Trophoblast cell (in vitro differentiated cells and primary cell): ENCODE data around the gene LILRB2.

ENCODE experiments used
- DNase-seq, 2 donors: peaks; one replicate each; pipeline ENCODE4 v3.0.0-alpha.2; 2016
- H2AFZ ChIP-seq: 2 replicates; pipeline ENCODE4 v1.6.1; 2013; ENCODE audit warnings: low read length, moderate library complexity, mild to moderate bottlenecking; ENCODE audit not compliant: insufficient read depth, poor library complexity
- H2AK5ac ChIP-seq: 2 replicates; pipeline ENCODE4 v1.6.1; 2013; ENCODE audit warnings: mild to moderate bottlenecking, low read length
- H2BK120ac ChIP-seq: 2 replicates; pipeline ENCODE4 v1.6.1; 2013; ENCODE audit warnings: low read length, mild to moderate bottlenecking, moderate library complexity; ENCODE audit not compliant: insufficient read depth, poor library complexity
- H2BK12ac ChIP-seq: 2 replicates; pipeline ENCODE4 v1.6.1; 2013; ENCODE audit warnings: mild to moderate bottlenecking, low read length, moderate library complexity
- H2BK5ac ChIP-seq: 2 replicates; pipeline ENCODE4 v1.6.1; 2013; ENCODE audit warnings: low read length, low read depth, moderate library complexity, mild to moderate bottlenecking; ENCODE audit not compliant: poor library complexity
- H3K14ac ChIP-seq: 2 replicates; pipeline ENCODE4 v1.6.1; 2013; ENCODE audit warnings: mild to moderate bottlenecking, low read length
- H3K18ac ChIP-seq: 2 replicates; pipeline ENCODE4 v1.6.1; 2013; ENCODE audit warnings: mild to moderate bottlenecking, low read length
- H3K23ac ChIP-seq: 2 replicates; pipeline ENCODE4 v1.6.1; 2013; ENCODE audit warnings: low read length
- H3K27ac ChIP-seq: 2 replicates; pipeline ENCODE4 v1.5.1; 2013; ENCODE audit warnings: low read depth, mild to moderate bottlenecking, inconsistent platforms, low read length, moderate library complexity
- H3K27me3 ChIP-seq: 2 replicates; pipeline ENCODE4 v1.6.1; 2013; ENCODE audit warnings: inconsistent platforms, mild to moderate bottlenecking, low read length, moderate library complexity; ENCODE audit not compliant: insufficient read depth
- H3K36me3 ChIP-seq, 2 experiments: 1 replicate in 1 of 2; 2 replicates in 1 of 2; pipeline ENCODE4 v1.6.1; 2013; ENCODE audit warnings: low read length in 2 of 2, mild to moderate bottlenecking in 2 of 2, moderate library complexity in 1 of 2; ENCODE audit not compliant: insufficient read depth in 2 of 2, control insufficient read depth in 1 of 2
- H3K4ac ChIP-seq: 2 replicates; pipeline ENCODE4 v1.6.1; 2013; ENCODE audit warnings: low read depth, mild to moderate bottlenecking, low read length, moderate library complexity
- H3K4me1 ChIP-seq, 2 experiments: 1 replicate in 1 of 2; 2 replicates in 1 of 2; pipeline ENCODE4 v1.6.1; 2013; ENCODE audit warnings: low read length in 2 of 2, mild to moderate bottlenecking in 2 of 2, moderate library complexity in 1 of 2; ENCODE audit not compliant: insufficient read depth in 2 of 2, control insufficient read depth in 1 of 2
- H3K4me2 ChIP-seq: 2 replicates; pipeline ENCODE4 v1.6.1; 2013; ENCODE audit warnings: inconsistent platforms, mild to moderate bottlenecking, low read length, moderate library complexity
- H3K4me3 ChIP-seq: 2 replicates; pipeline ENCODE4 v1.5.1; 2013; ENCODE audit warnings: mild to moderate bottlenecking, low read depth, low read length, inconsistent platforms
- H3K79me1 ChIP-seq: one replicate; pipeline ENCODE4 v1.6.1; 2013; ENCODE audit warnings: low read length
- H3K79me2 ChIP-seq: 2 replicates; pipeline ENCODE4 v1.6.1; 2013; ENCODE audit warnings: low read length, mild to moderate bottlenecking; ENCODE audit not compliant: control insufficient read depth, insufficient read depth, poor library complexity
- H3K9ac ChIP-seq: 2 replicates; pipeline ENCODE4 v1.6.1; 2013; ENCODE audit warnings: mild to moderate bottlenecking, low read length
- H3K9me3 ChIP-seq: 2 replicates; pipeline ENCODE4 v1.6.1; 2013; ENCODE audit warnings: low read depth, mild to moderate bottlenecking, control low read depth, inconsistent platforms, low read length; ENCODE audit not compliant: insufficient read depth
- H4K12ac ChIP-seq: 2 replicates; pipeline ENCODE4 v1.6.1; 2013; ENCODE audit warnings: low read depth, mild to moderate bottlenecking, low read length, moderate library complexity
- H4K8ac ChIP-seq: 2 replicates; pipeline ENCODE4 v1.6.1; 2013; ENCODE audit warnings: low read depth, mild to moderate bottlenecking, low read length, moderate library complexity
- H4K91ac ChIP-seq: one replicate; pipeline ENCODE4 v1.6.1; 2013; ENCODE audit warnings: low read depth, mild to moderate bottlenecking, low read length, moderate library complexity
- WGBS: extraction: QIAGEN DNeasy Blood & Tissue Kit; methylation state at CpG from one replicate; pipeline ENCODE4 v1.1.7; 2013; ENCODE audit warnings: missing lambda C conversion rate; ENCODE audit not compliant: insufficient read length, insufficient coverage; ENCODE audit errors: extremely low coverage; 5-methylcytosine and 5-hydroxymethylcytosine counted together

Gene LILRB2

GRCh38 chr19:54316746-54317107 lies 35.8 kb upstream of the LILRB2 start:
- no peak overlapping the region for H3K14ac ChIP-seq
- no peaks in the 10 kb centered on the region for H3K27me3 ChIP-seq
- H3K27ac ChIP-seq = no peak overlapping the region
- H2BK120ac ChIP-seq = no peak overlapping the region
- no peak overlapping the region for H4K12ac ChIP-seq
- no peak overlapping the region for H3K9ac ChIP-seq
- H3K4ac ChIP-seq = no peak overlapping the region
- no CpG with 5 or more reads among the region's 11 CpGs for WGBS
- H3K4me1 ChIP-seq = no peaks in the 10 kb centered on the region
- no peaks in the 10 kb centered on the region for H3K79me1 ChIP-seq
- H3K23ac ChIP-seq = no peak overlapping the region
- no peak overlapping the region for H2BK5ac ChIP-seq
- H3K18ac ChIP-seq = no peak overlapping the region
- H3K4me3 ChIP-seq = no peak overlapping the region
- H4K8ac ChIP-seq = no peak overlapping the region
- no peak overlapping the region for H2BK12ac ChIP-seq
- no peak for DNase-seq
- peaks cover 18% of the 10 kb centered on the region for H3K9me3 ChIP-seq
- H3K79me2 ChIP-seq = no peaks in the 10 kb centered on the region
- no peak overlapping the region for H2AK5ac ChIP-seq
- no peak overlapping the region for H3K4me2 ChIP-seq
- H3K36me3 ChIP-seq = no peaks in the 10 kb centered on the region
- H4K91ac ChIP-seq = no peak overlapping the region
- H2AFZ ChIP-seq = no peak overlapping the region

GRCh38 chr19:54315956-54316355 lies 35.0 kb upstream of the LILRB2 start:
- Histone ChIP-seq H2BK120ac (no peak overlapping the region), H3K27me3 (no peaks in the 10 kb centered on the region), H3K14ac (no peak overlapping the region), H4K12ac (no peak overlapping the region), H3K4ac (no peak overlapping the region), H3K27ac (no peak overlapping the region), H2AK5ac (no peak overlapping the region), H3K4me2 (no peak overlapping the region), H3K36me3 (no peaks in the 10 kb centered on the region), H3K4me3 (no peak overlapping the region), H2BK5ac (no peak overlapping the region), H3K9me3 (peaks cover 18% of the 10 kb centered on the region), H2AFZ (no peak overlapping the region), H3K4me1 (no peaks in the 10 kb centered on the region), H3K23ac (no peak overlapping the region), H3K9ac (no peak overlapping the region), H3K79me2 (no peaks in the 10 kb centered on the region), H2BK12ac (no peak overlapping the region), H4K91ac (no peak overlapping the region), H4K8ac (no peak overlapping the region), H3K18ac (no peak overlapping the region), H3K79me1 (no peaks in the 10 kb centered on the region)
- DNase-seq = no peak
- WGBS = no CpG with 5 or more reads among the region's 10 CpGs

- Histone ChIP-seq H3K79me2 (no peaks in the 10 kb centered on the region), H4K8ac (no peak within 1 kb of the TSS), H3K36me3 (no peaks in the 10 kb centered on the region), H3K27me3 (no peaks in the 10 kb centered on the region), H4K91ac (no peak within 1 kb of the TSS), H2BK12ac (no peak within 1 kb of the TSS), H3K4me2 (no peak within 1 kb of the TSS), H3K4ac (no peak within 1 kb of the TSS), H3K9ac (no peak within 1 kb of the TSS), H3K23ac (no peak within 1 kb of the TSS), H3K14ac (no peak within 1 kb of the TSS), H3K9me3 (peaks cover 17% of the 10 kb centered on the region), H3K4me1 (no peaks in the 10 kb centered on the region), H2BK5ac (no peak within 1 kb of the TSS), H4K12ac (no peak within 1 kb of the TSS), H3K27ac (no peak within 1 kb of the TSS), H2AFZ (no peak within 1 kb of the TSS), H2AK5ac (no peak within 1 kb of the TSS), H2BK120ac (no peak within 1 kb of the TSS), H3K79me1 (no peaks in the 10 kb centered on the region), H3K18ac (no peak within 1 kb of the TSS), H3K4me3 (no peak within 1 kb of the TSS)
- WGBS = no CpG with 5 or more reads among the region's 13 CpGs
- no peak for DNase-seq
Observed at GRCh38 chr19:54312436-54313377, 31.8 kb upstream of the LILRB2 start, which contains the start of gene LILRA5. Gene LILRA5 (minus strand): TSS chr19:54313166. CDS start chr19:54313019, 147 bp downstream.

- no peak overlapping the region for H3K23ac ChIP-seq
- no peaks in the 10 kb centered on the region for H3K27me3 ChIP-seq
- H2BK12ac ChIP-seq = no peak overlapping the region
- no peak overlapping the region for H3K4me2 ChIP-seq
- H3K4me3 ChIP-seq = no peak overlapping the region
- H3K4me1 ChIP-seq = no peaks in the 10 kb centered on the region
- no peak overlapping the region for H2BK120ac ChIP-seq
- H3K27ac ChIP-seq = no peak overlapping the region
- no peaks in the 10 kb centered on the region for H3K79me1 ChIP-seq
- WGBS = no CpG with 5 or more reads among the region's 6 CpGs
- no peak overlapping the region for H4K12ac ChIP-seq
- H3K14ac ChIP-seq = no peak overlapping the region
- H4K8ac ChIP-seq = no peak overlapping the region
- H3K36me3 ChIP-seq = no peaks in the 10 kb centered on the region
- no peak overlapping the region for H3K4ac ChIP-seq
- no peak overlapping the region for H2BK5ac ChIP-seq
- H3K79me2 ChIP-seq = no peaks in the 10 kb centered on the region
- no peak for DNase-seq
- peaks cover 17% of the 10 kb centered on the region for H3K9me3 ChIP-seq
- no peak overlapping the region for H3K18ac ChIP-seq
- H3K9ac ChIP-seq = no peak overlapping the region
- no peak overlapping the region for H2AFZ ChIP-seq
- H4K91ac ChIP-seq = no peak overlapping the region
- H2AK5ac ChIP-seq = no peak overlapping the region
Observed at GRCh38 chr19:54312011-54312410, 31.1 kb upstream of the LILRB2 start.
